HG03045 (cell line): ENCODE results near the gene MTG2.

Experiments
- ATAC-seq: cut with Tn5 transposase; IDR thresholded peaks from one replicate; pipeline ENCODE4 v1.9.1; 2021; ENCODE audit warnings: mild to moderate bottlenecking, moderate library complexity; ENCODE audit not compliant: unreplicated experiment

The MTG2 gene

DNA sequence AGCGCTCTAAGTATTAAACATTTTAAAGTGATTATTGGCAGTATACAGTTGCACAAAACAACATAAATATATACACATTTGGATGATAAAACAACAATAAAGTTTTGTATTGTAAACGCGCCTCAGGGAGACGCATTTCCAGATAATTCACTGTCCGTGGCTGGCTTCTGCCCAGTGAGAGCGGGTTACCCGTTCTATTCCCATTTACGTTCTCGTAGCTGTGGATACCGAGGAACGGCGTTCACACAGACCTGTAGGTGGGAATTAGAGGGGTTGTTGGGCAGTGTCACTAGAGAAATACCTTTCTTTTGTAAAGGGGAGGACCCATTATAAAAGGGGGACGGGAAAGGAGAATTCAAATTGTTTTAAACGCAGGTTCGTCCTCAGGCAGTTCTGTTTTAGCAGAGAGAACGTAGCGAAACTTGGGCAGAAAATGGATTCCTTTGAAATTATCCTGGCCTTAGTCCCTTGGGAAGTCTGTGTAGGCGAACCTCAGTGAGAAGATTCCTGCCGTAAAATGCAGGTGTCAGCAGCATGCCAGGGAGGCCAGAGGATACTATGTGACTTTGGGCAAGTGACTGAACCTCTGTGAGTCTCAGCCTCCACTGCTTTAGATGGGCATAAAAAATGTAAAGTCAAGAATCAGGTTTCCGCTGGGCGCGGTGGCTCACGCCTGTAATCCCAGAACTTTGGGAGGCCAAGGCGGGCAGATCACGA lies 756 bp downstream of the MTG2 start:
- ATAC-seq, result no peak

DNA sequence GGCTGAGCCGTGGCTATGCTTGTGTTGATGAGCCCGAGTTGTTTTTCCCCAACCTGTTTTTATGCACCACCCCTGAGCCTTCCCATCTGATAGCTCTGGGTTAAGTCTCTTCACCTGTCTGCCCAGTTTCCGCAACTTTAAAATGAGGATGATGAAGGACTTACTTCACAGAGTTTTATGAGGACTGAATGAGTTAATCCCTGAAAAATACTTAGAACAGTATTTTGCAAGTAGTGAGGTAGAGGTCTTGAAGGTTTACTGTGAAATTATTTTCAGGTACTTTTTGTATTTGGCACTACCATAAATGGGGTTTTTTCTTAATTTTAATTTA lies 3.2 kb downstream of the MTG2 start:
- ATAC-seq, result no peak

DNA sequence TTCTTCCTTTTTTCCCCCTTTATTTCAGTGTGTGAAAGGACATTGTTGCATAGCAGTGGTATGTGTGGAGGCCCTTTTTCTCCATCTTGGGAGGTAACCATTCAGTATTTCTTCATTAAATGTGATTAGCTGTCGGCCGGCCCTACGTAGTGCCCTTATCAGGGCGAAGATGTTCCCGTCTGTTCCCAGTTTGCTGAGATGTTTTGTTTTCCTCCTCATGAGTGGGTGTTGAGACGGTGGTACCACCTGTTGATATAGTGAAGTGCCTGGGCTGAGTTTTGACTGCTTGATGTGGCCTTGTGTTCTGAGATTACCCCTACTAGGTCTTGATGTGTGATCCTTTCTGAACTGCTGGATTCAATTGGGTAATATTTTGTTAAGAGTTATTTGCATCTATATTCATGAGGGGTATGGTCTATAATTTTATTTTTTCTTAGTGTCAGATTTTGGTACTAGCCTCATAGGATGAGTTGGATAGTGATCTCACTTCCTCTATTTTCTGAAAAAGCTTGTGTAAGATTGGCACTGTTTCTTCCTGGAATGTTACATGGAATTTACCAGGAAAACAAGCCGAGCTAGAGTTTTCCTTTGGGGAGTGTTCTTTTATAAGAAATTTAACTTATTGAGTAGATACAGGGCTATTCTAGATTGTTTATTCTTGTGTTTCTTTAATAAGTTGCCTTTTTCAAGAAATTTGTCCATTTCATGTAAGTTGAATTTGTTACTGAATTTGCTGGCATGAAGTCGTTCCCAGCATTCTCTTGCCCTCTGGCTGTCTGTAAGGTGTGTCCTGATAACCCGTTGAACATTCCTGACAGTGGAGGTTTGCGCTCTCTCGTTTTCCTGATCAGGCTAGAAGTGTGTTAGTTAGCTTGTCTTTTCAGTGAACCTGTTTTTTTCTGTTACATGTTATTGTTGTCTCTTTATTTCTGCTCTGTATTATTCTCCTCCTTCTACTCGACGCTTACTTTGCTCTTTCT lies 4.3 kb downstream of the MTG2 start:
- no peak for ATAC-seq

DNA sequence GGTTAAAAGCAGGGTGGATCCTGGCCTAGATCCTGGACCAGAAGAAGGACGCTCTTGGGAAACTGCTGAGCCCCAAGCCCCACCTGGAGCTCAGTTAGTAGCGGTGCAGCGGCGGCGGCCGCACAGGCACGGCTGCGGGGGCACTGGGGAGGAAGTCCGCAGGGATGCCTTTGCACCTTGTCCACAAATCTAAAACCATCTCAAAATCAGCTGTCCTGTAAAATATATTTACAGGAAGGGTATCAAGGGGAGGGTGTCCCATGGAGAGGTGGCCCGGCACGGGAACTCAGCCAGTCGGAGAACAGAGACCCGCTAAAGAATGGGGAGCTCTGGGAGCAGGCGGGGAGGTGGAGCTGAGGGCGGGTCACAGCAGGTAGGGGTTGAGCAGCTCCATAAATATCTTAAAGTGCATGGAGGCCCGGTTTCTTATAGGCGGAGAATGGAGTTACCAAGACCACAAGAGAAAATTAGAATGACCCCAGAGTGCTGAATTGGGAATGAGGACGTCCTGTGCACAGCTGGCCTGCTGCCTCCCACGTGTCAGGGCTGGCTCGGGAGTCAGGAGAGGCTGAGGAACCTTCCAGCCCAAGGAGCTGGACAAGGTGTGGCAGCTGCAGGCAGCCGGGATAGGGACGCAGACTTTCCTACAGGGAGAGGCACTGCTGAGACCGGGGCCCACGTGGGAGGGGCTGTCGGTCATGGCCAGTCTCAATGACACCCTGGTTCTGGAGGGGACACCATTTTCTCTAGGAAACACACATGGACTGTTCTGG lies 8.0 kb downstream of the MTG2 start:
- ATAC-seq, result no peak

DNA sequence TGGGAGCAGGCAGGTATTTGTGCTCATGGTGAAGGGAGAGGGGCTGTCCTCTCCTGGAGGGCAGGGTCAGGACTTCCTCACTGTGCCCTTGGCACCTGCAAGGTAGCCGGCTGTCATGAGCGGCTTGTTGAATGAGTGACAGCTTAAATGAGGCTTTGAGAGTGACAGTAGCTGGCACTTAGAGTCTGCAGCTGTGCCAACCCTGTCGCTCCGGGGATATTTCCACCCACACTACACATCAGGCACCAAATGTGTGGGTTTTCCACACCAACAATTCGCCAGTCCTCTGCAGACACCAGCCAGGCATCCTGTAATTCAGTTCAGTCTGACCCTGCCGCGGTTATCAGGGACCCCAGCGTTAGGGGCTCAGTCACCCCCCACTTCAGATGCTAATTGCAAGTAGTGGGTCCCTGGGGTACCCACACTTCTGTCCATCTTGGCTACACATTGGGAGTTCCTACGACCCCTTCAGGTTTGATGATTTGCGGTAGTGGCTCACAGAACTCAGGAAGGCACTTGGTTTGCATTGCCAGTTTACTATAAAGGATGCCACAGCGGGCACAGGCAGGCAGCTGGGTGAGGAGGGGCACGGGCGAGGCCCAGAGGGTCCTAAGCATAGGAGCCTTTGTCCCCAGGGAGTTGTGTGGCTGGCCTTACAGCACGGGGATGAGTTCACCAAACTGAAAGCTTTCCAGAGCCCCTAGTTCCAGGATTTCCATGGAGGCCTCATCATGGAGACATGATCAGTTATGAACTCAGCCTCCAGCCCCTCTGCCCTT lies 9.1 kb downstream of the MTG2 start:
- ATAC-seq, result no peak

DNA sequence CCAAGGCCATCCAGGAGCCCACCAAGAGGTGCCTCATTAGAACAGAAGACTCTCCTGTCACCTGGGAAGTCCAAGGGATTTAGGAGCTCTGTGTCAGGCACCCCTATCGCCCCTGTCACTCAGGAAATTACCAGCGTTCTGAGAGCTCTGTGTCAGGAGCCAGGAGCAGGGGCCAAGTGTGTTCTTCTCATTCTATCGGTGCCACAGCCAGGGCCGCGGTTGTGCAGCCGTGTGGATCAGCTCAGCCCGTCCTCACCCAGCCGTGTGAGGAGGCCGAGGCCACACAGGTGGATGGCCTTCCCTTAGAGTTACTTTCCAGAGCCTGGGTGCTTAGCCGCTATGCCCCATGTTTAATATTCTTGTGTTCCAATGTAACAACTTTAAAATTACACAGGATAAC lies 9.8 kb downstream of the MTG2 start:
- no peak for ATAC-seq

DNA sequence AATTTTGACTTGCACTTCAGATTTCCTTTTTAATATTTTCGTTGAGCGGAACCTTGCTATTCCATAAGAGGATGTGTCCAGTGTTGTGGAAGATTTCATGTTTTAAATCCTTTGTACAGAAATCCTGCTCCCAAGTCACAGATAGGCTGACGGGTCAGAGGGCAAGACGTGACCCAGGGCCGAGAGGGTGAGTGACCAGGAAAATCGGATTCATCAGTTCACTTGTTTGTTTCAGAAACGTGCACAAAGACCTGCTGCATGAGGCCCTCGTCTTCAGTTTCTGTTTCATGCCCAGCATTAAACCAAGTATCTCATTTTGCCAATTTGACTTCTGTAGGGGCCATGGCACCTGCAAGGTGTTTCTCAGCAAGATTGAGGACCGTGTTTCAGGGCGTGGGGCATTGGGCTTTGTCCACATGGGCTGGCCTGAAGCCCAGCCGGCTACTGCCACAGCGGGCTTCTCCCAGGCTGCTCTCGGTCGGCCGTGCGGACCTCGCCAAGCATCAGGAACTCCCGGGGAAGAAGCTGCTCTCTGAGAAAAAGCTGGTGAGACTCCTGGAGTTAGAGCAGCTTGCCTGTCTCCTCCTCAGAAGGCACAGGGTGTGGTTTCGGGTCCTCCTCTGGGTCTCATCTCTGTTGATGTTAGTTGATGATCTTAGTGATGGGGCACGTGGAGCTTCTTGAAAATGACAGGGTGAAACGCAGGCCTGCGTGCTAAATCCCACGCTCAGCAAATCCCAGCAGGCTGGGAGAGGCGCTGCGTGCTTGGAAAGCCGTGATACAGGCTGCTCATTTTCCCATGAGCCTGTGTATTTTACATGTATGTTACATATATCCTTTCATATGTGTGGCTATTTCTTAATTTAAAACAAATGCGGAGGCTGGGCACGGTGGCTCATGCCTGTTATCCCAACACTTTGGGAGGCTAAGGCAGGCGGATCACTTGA lies 10.5 kb downstream of the MTG2 start:
- ATAC-seq, result no peak

DNA sequence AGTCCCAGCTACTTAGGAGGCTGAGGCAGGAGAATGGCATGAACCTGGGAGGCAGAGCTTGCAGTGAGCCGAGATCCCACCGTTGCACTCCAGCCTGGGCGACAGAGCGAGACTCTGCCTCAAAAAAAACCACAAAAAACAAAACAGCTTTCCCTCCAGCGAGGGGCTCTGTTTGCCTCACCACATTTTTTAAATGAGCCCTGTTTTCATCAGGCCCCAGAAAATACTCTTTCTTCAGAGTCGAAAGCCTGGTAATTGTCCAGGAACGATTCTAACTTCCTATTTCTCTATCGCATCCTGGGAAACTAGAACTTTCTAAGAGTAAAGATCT lies 12.2 kb downstream of the MTG2 start:
- no peak for ATAC-seq

DNA sequence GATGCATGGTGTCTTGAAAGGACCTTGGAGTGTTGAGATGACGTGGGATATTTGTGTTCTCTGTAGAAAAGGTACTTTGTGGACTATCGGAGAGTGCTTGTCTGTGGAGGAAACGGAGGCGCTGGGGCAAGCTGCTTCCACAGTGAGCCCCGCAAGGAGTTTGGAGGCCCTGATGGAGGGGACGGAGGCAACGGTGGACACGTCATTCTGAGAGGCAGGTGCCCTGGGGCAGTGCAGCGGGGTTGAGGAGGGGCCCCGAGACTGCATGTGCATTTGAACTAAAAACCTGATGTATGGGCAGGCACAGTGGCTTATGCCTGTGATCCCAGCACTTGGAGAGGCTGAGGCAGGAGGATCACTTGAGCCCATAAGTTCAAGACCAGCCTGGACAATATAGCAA lies 12.9 kb downstream of the MTG2 start:
- no peak for ATAC-seq

DNA sequence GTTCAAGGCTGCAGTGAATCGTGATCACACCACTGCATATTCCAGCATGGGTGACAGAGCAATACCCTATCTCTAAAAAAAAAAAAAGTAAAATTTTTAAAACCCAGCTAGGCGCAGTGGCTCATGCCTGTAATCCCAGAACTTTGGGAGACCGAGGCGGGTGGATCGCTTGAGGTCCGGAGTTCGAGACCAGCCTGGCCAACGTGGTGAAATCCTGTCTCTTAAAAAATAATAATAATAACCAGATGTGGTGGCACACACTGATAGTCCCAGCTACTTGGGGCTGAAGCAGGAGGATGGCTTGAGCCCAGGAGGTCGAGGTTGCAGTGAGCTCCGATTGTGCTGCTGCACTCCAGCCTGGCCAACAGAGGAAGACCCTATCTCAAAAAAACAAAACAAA lies 13.5 kb downstream of the MTG2 start:
- ATAC-seq, result no peak

DNA sequence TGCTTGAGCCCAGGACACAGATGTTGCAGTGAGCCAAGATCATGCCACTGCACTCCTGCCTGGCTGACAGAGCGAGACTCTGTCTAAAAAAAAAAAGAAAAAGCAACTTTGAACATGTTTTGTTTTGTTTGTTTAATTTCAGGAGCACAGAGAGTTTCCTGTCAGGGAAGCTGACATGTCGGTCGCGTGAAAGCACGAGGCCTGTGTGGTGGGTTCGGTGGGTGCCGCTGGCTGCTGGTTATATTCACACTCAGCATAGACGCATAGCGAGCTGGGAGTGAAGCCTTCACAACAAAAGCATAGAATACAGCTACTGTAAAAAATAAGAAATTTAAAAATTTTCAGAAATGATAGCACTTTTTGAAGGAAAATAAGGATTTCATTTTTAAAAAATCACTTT lies 14.5 kb downstream of the MTG2 start:
- no peak for ATAC-seq

DNA sequence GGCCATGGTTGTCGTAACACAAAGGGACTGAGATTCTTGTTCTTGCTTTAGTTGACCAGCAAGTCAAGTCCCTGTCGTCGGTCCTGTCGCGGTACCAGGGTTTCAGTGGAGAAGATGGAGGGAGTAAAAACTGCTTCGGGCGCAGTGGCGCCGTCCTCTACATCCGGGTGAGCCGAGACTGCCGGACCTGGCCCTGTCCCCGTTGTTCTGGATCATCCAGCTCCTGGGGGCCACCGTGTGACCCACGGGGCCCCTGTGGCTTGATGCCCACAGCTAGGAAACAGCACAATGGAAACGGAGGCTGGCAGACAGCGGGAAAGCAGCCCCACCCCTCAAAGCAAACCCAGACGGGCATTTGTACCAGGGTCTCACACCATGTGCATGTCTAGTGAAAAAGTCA lies 15.0 kb downstream of the MTG2 start:
- no peak for ATAC-seq

DNA sequence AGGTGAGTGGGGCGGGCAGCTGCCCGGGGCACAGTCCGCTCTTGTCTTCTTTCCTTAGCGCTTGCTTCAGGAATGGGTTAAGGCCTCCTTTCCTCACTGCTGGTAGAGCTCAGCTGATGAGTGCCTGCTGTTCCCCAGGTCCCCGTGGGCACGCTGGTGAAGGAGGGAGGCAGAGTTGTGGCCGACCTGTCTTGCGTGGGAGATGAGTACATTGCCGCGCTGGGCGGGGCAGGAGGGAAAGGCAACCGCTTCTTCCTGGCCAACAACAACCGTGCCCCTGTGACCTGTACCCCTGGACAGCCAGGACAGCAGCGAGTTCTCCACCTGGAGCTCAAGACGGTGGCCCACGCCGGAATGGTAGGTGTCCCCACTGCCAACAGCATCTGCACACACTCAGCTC lies 15.7 kb downstream of the MTG2 start:
- no peak for ATAC-seq

DNA sequence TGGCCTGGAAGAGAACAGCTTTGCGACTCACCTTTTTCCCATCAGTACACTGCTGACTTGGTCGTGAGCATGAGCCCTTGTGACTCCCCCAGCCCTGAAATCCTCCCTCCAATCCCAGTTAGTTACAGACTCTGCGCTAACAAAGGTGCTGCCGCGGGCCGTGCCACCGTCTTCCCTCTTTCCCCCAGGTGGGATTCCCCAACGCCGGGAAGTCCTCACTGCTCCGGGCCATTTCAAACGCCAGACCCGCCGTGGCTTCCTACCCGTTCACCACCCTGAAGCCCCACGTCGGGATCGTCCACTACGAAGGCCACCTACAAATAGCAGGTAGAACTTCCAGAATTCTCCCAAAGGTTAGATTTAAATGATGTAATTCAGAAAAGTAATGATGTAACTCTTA lies 16.1 kb downstream of the MTG2 start:
- no peak for ATAC-seq

DNA sequence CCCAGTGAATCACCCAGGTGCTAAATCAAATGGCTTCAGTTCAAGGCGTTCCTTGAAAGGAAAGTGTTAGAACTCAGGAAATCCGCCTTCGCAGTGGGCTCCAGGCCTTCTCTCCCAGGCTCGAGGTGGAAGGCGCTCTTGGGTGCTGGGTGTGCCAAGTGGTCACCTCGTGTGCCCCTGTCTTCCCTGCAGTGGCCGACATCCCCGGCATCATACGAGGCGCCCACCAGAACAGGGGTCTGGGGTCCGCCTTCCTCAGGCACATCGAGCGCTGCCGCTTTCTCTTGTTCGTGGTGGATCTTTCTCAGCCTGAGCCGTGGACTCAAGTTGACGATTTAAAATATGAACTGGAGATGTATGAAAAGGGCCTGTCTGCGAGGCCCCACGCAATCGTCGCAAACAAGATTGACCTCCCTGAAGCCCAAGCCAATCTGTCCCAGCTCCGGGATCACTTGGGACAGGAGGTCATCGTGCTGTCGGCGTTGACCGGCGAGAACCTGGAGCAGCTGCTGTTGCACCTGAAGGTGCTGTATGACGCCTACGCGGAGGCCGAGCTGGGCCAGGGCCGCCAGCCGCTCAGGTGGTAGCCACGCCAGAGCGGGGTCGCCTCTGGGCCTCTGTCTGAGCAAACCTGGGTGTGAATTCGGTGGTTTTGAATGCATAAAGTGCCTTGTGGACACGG lies 17.8 kb downstream of the MTG2 start:
- ATAC-seq, result no peak

DNA sequence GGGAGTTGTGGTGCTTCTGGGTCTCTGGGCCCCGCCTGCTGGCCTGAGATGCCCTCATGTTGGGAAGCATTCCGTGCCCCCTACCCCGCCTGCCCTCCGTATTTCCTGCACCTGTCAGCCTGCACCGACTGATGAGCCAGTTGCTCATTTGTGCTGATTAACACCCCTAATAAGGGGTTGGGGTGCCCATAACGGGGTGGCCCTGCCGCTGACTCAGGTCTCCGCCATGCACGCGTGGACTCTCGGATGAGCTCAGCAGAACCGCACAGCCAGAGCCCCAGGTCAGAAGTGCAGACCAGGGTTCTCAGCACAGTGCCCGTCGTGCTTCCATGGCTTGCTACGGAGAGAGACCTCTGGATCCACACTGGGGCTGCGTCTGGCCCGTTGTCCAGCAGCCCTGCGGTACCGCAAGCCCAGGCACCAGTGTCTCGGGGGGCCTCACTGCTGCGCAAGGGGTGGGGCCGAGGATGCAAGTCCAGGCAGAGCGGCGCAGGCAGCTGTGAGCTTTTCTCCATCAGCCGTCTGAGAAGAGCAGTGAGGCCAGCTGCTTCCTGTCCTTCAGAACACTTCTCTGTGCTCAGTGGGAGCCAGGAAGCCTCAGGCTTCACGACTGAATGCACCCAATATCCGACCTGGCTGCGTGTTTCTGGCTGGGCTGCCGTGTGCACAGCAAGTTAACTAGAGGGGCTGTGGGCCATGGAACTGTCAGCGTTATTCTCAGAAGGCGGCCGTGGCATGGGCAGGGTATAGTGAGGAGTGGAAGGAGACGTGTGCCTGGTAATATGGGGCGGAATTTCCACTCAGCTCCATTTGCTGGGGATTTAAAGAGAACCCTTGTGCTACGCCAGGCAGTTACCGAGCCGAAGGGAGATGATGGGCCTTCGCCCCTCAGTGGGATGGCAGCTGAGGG lies 18.6 kb downstream of the MTG2 start:
- ATAC-seq, result no peak

DNA sequence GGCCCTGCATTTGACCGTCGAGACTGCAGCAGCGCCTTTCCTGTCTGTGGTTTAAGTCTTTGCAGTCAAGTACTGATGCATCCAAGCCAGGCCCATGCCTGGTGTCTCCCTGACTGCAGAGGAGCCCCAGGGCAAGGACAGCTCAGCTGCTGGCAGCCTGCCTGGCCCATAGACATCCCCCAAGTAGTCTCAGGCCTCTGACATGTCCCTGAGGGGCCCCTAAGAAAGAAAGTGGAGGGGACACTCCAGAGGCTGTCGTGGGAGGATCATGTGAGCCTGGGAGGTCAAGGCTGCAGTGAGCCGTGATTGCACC lies 19.2 kb downstream of the MTG2 start:
- ATAC-seq, result no peak

DNA sequence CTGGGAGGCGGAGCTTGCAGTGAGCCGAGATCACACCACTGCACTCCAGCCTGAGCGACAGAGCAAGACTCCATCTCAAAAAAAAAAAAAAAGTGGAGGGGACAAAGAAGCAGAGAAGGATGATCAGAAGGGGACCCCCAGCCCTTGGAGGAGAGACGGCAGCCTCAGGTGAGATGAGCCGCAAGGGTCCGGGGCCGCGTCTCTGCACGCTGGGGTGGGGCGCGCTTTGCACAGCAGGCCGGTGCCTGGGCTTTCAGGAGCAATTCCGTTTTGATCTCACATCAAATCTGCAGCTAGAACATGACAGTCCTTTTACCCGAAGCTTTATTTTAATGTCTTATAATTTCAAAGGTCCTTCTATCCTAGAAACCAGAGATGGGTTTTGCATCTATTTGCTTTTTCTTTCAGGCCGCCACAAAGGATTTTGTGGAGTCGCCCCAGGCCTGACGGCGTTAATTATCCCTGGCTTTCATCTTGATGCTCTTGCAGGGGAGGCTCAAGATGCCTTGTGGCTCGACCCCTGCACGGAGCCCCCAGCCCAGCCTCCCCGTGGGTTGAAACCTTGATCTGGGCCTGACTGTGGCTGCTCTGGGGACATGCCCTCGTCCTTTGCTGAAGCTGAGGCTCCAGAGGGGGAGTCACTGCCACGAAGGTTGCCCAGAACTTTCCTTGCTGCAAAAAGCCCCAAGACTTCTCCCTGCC lies 20.0 kb downstream of the MTG2 start:
- no peak for ATAC-seq
